CD8-positive, alpha-beta memory T cell (primary cell): ENCODE results near the gene TMEM134. TPM values are rescaled to one million over a fixed set of nuclear protein-coding genes. Genes with fewer than 3 reads are reported as not detected.

Experiments used
- CTCF ChIA-PET: fragments of 350-600 bp; sonication (Branson Sonifier 250); formaldehyde crosslinking; loops from one replicate; lab custom pipeline; 2021; ENCODE audit warnings: antibody characterized with exemption; lab: Charles Lee
- POLR2A ChIA-PET: fragments of 350-600 bp; sonication (Branson Sonifier 250); formaldehyde crosslinking; loops from one replicate; lab custom pipeline; 2021; ENCODE audit warnings: antibody characterized with exemption; lab: Charles Lee
- DNase-seq, 5 donors: peaks; one replicate each; pipeline versions ENCODE4 v3.0.0 to v3.0.0-alpha.2; 2020 to 2022; ENCODE audit warnings: mixed read lengths in 1 of 5
- H3K27ac ChIP-seq: one replicate; pipeline ENCODE4 v1.7.0; 2013; ENCODE audit warnings: low read depth, mild to moderate bottlenecking, low read length, moderate library complexity
- H3K27me3 ChIP-seq: 2 replicates; pipeline ENCODE4 v1.7.0; 2013; ENCODE audit warnings: low read length, mild to moderate bottlenecking; ENCODE audit not compliant: insufficient read depth, poor library complexity, severe bottlenecking
- H3K36me3 ChIP-seq: 2 replicates; pipeline ENCODE4 v1.7.0; 2013; ENCODE audit warnings: mild to moderate bottlenecking, low read length, moderate library complexity; ENCODE audit not compliant: insufficient read depth
- H3K4me1 ChIP-seq: 2 replicates; pipeline ENCODE4 v1.7.0; 2013; ENCODE audit warnings: mild to moderate bottlenecking, low read length, moderate library complexity; ENCODE audit not compliant: insufficient read depth
- H3K4me3 ChIP-seq: 2 replicates; pipeline ENCODE4 v1.7.0; 2013; ENCODE audit warnings: mild to moderate bottlenecking, low read length
- H3K9me3 ChIP-seq: 2 replicates; pipeline ENCODE4 v1.7.0; 2013; ENCODE audit warnings: mild to moderate bottlenecking, low read length
- H3K27ac Mint-ChIP-seq, 8 donors: one replicate each; pipeline ENCODE4 v1.8.0; 2020 to 2021; ENCODE audit warnings: mixed read lengths in 8 of 8, mild to moderate bottlenecking in 6 of 8, inconsistent platforms in 3 of 8, moderate library complexity in 3 of 8
- H3K27me3 Mint-ChIP-seq, 2 donors: one replicate each; pipeline ENCODE4 v1.8.0; 2020 to 2021; ENCODE audit warnings: mixed read lengths in 2 of 2, mild to moderate bottlenecking in 1 of 2, moderate library complexity in 1 of 2
- H3K36me3 Mint-ChIP-seq, 3 donors: one replicate each; pipeline ENCODE4 v1.8.0; 2020 to 2021; ENCODE audit warnings: mixed read lengths in 3 of 3, inconsistent platforms in 1 of 3, mild to moderate bottlenecking in 1 of 3
- H3K4me1 Mint-ChIP-seq, 3 donors: one replicate each; pipeline ENCODE4 v1.8.0; 2020 to 2021; ENCODE audit warnings: mixed read lengths in 3 of 3, inconsistent platforms in 1 of 3, mild to moderate bottlenecking in 1 of 3
- H3K4me3 Mint-ChIP-seq, 7 donors: one replicate each; pipeline ENCODE4 v1.8.0; 2020 to 2021; ENCODE audit warnings: mixed read lengths in 7 of 7, mild to moderate bottlenecking in 6 of 7, moderate library complexity in 4 of 7, inconsistent platforms in 2 of 7
- H3K9me3 Mint-ChIP-seq, 5 donors: one replicate each; pipeline ENCODE4 v1.8.0; 2020 to 2022; ENCODE audit warnings: mixed read lengths in 5 of 5, mild to moderate bottlenecking in 3 of 5, moderate library complexity in 2 of 5, inconsistent platforms in 1 of 5
- polyA plus RNA-seq: library from polyadenylated mRNA; unstranded; fragments of 300-500 nt; fragmentation: Illumina TruSeq; gene quantifications from one replicate; pipeline ENCODE4 v1.2.3, GENCODE V29; 2021
- total RNA-seq, 2 experiments: library from RNA; stranded (reverse); gene quantifications; one replicate each; pipeline ENCODE4 v1.2.3, GENCODE V29; 2021

Gene TMEM134
- total and polyA plus RNA-seq, 3 experiments from 2014 or later, result 49.6 to 152 (median 57.9) TPM

- ChIA-PET CTCF (interaction anchor here (0.6 to 5.5 kb wide), 21 partner anchors 10 to 150 kb away, joined by 3 to 59 read pairs (median 5); partner anchors contain the start of genes AIP, CLCF1, PITPNM1 and POLD4), POLR2A (interaction anchor here (0.5 to 10.1 kb wide), 21 partner anchors 10 to 199 kb away, joined by 3 to 203 read pairs (median 17); partner anchors contain the start of genes AIP, CARNS1, GPR152 and POLD4)
- H3K36me3 ChIP-seq, result peaks cover 11% of the 10 kb centered on the region
- Mint-ChIP-seq H3K4me3 (peak overlapping the region; percentile 96 to 99 (median 98)), H3K4me1 (peaks cover 46 to 78% (median 53%) of the 10 kb centered on the region in 3 donors), H3K36me3 (peaks cover 0 to 35% (median 4%) of the 10 kb centered on the region in 3 donors), H3K27me3 (peaks cover 0 to 1% of the 10 kb centered on the region in 2 donors), H3K9me3 (peaks cover 0 to 2% (median 0%) of the 10 kb centered on the region in 5 donors), H3K27ac (peak overlapping the region; percentile 93 to 99 (median 94))
- H3K4me3 ChIP-seq, result peak overlapping the region; percentile 95
- H3K9me3 ChIP-seq, result no peaks in the 10 kb centered on the region
- peaks cover 56% of the 10 kb centered on the region for H3K4me1 ChIP-seq
- DNase-seq, result peak; percentile 70 to 87 (median 76)
- H3K27me3 ChIP-seq, result no peaks in the 10 kb centered on the region
- H3K27ac ChIP-seq, result peak overlapping the region; percentile 79
Measured at GRCh38 chr11:67438158-67438902, 30.7 kb downstream of the TMEM134 start.

DNA sequence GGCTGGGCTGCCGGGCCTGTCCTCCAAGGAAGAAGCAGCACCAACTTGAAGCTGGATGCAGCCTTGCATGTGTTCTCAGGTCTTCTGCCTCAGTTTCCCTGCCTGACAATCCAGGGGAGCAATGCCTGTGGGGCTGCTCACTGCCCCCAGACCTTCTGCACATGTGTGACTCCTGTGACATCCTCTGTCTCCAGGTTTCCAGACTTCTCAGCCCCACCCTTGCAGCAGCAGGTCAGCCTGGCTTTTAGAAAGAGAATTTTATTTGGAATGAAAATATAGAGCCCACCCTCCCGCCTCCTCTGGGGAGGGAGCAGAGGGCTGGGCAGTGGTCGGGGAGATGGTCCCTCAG lies 31.3 kb downstream of the TMEM134 start:
- Mint-ChIP-seq H3K27me3 (peaks cover 0 to 1% of the 10 kb centered on the region in 2 donors), H3K4me1 (peaks cover 48 to 82% (median 56%) of the 10 kb centered on the region in 3 donors), H3K9me3 (peaks cover 0 to 2% (median 0%) of the 10 kb centered on the region in 5 donors), H3K27ac (peak overlapping the region; percentile 69 to 97 (median 93)), H3K36me3 (peaks cover 0 to 41% (median 4%) of the 10 kb centered on the region in 3 donors), H3K4me3 (peak overlapping the region; percentile 96 to 99 (median 98))
- peak overlapping the region; percentile 95 for H3K4me3 ChIP-seq
- DNase-seq, result no peak
- peaks cover 16% of the 10 kb centered on the region for H3K36me3 ChIP-seq
- peak overlapping the region; percentile 79 for H3K27ac ChIP-seq
- CTCF ChIA-PET, result interaction anchor here (0.6 to 5.5 kb wide), 24 partner anchors 8 to 149 kb away, joined by 3 to 59 read pairs (median 5); partner anchors contain the start of genes AIP, CLCF1, PITPNM1 and POLD4
- H3K9me3 ChIP-seq, result no peaks in the 10 kb centered on the region
- POLR2A ChIA-PET, result interaction anchor here (1.2 to 10.1 kb wide), 21 partner anchors 10 to 198 kb away, joined by 3 to 203 read pairs (median 17); partner anchors contain the start of genes AIP, CARNS1, GPR152 and PITPNM1
- no peaks in the 10 kb centered on the region for H3K27me3 ChIP-seq
- H3K4me1 ChIP-seq, result peaks cover 61% of the 10 kb centered on the region

DNA sequence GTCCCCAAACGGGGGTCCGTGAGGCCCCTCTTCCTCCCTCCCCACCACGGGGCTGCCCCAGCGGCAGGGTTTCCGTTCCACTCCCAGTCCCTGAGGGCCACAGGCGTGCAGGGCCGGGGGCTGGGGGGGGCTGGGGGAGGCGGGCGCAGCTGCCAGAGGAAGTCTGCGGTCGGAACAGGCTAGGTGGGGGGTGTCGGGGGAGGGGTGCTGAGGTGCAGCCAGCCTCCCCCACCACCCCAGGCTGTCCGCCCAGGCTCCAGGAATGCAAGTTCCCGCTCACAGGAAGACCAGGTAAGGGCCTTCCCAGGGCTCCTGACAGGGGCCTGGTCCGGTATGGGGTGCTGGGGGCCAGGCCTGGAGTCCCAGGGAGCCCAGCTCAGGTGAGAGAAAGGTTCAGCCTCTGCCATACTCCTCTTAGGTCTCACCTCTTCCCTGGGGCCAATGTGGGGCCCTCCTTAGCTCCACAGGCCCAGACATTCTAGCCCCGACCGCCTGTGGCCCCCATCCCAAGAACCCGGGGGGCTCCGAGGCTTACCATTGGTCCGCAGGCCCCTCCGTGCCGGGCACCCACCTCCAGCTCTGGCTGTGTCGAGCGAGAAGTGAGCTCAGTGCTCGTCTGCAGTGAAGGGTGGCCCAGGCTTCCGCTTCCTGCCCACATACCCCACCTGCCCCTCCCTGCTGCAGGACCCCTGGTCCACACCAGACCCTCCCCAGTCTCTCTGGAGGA lies 31.8 kb downstream of the TMEM134 start, which contains the start of gene PTPRCAP:
PTPRCAP (minus strand) TSS at position 601 of the 727 bp plus-strand sequence; CDS start at position 538, 63 bp downstream.
- peaks cover 66% of the 10 kb centered on the region for H3K4me1 ChIP-seq
- CTCF ChIA-PET, result interaction anchor here (0.6 to 5.5 kb wide), 26 partner anchors 8 to 149 kb away, joined by 3 to 59 read pairs (median 5); partner anchors contain the start of genes AIP, CLCF1, POLD4 and PPP1CA

DNA sequence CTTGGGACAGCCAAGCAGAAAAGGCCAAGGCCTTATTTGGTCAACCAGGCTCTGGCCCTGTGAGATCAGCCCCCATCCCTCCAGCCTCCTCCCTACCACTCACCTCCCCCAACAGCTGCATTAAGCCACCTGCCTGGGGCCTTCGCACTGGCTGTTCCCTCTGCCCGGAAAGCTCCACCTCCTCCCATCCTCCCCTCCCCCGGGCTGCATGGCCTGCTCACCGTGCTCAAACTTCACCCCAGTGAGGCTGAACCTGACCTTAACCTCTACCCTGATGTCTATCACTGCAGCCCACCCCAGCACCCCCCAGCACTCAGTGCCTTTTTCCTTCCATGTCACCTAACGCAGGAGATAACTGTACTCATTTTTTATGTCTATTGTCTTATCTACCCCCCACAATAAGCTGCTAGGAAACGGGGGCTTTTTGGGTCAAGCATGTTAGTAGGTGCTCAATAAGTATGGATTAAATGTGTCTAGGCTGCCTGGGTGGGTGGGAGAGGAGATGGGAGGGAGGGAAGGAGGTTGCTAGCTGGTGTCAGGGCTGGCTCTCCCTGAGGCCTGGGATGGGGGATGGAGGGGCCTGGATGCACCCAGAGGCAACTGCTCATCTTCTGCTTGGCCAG lies 32.5 kb downstream of the TMEM134 start:
- Histone ChIP-seq H3K27me3 (no peaks in the 10 kb centered on the region), H3K36me3 (peaks cover 23% of the 10 kb centered on the region), H3K4me3 (peak overlapping the region; percentile 95), H3K9me3 (no peaks in the 10 kb centered on the region), H3K4me1 (peaks cover 73% of the 10 kb centered on the region), H3K27ac (peak overlapping the region; percentile 59)
- Mint-ChIP-seq H3K4me1 (peaks cover 51 to 83% (median 56%) of the 10 kb centered on the region in 3 donors), H3K27me3 (peaks cover 0 to 1% of the 10 kb centered on the region in 2 donors), H3K4me3 (peak overlapping the region; percentile 96 to 99 (median 98)), H3K9me3 (no peaks in the 10 kb centered on the region), H3K27ac (peak overlapping the region; percentile 69 to 97 (median 94)), H3K36me3 (peaks cover 0 to 53% (median 6%) of the 10 kb centered on the region in 3 donors)
- POLR2A ChIA-PET, result interaction anchor here (1.2 to 10.1 kb wide), 21 partner anchors 9 to 165 kb away, joined by 3 to 203 read pairs (median 17); partner anchors contain the start of genes AIP, CARNS1, CDK2AP2 and GPR152
- CTCF ChIA-PET, result interaction anchor here (0.7 to 5.5 kb wide), 21 partner anchors 8 to 85 kb away, joined by 3 to 59 read pairs (median 5); partner anchors contain the start of genes AIP, PPP1CA, RAD9A and RPS6KB2
- peak; percentile 44 to 77 (median 48) for DNase-seq

More for the DNA sequence above, 31.8 kb downstream of the TMEM134 start, which contains the start of gene PTPRCAP:
- peaks cover 0 to 46% (median 4%) of the 10 kb centered on the region in 3 donors for H3K36me3 Mint-ChIP-seq
- peak within 1 kb of the TSS; percentile 79 for H3K27ac ChIP-seq
- H3K27ac Mint-ChIP-seq, result peak within 1 kb of the TSS; percentile 69 to 97 (median 94)
- H3K4me1 Mint-ChIP-seq, result peaks cover 49 to 82% (median 55%) of the 10 kb centered on the region in 3 donors
- no peaks in the 10 kb centered on the region for H3K9me3 ChIP-seq
- peaks cover 0 to 1% of the 10 kb centered on the region in 2 donors for H3K27me3 Mint-ChIP-seq
- H3K4me3 Mint-ChIP-seq, result peak within 1 kb of the TSS; percentile 96 to 99 (median 98)
- H3K36me3 ChIP-seq, result peaks cover 18% of the 10 kb centered on the region
- H3K9me3 Mint-ChIP-seq, result no peaks in the 10 kb centered on the region
- POLR2A ChIA-PET, result interaction anchor here (1.2 to 10.1 kb wide), 23 partner anchors 9 to 198 kb away, joined by 3 to 203 read pairs (median 15); partner anchors contain the start of genes AIP, CARNS1, CDK2AP2 and GPR152
- DNase-seq, result peak; percentile 73 to 91 (median 80)
- no peaks in the 10 kb centered on the region for H3K27me3 ChIP-seq
- H3K4me3 ChIP-seq, result peak within 1 kb of the TSS; percentile 95

DNA sequence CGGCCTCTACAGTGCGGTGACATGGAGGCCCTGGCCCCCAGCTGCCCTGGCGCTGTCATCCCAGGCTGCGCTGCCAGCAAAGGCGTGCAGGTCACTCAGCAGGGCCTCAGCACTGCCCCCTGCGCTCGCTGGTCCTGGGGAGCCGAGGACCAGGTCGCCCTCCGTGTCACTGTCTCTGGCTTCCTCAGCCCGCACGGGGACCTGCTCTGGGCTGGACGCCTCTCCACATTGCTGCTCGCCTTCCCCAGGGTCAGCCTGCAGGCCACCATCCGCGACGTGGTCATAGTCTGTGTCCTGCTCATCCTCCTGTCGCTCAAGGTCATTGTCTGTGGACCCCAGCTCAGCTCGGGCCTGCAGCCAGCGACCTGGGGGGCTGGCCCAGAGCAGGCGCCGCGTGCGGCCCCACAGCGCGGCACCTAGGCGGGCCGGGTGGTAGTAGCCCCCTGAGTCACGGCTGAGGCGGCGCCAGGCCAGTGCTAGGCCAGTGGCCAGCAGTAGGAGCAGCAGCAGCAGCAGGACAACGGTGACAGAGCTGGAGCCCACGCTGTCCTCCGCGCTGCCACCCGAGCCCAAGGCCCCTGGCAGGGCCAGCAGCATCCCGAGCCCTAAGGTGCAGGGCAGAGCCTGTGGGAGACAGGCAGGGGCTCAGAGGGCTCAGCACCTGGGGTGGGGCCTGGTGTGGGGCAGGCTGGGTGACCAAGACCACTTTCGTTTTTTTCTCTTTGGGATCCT lies 33.2 kb downstream of the TMEM134 start:
- DNase-seq, result peak in 1 of 5 donors; percentile 37
- peaks cover 25% of the 10 kb centered on the region for H3K36me3 ChIP-seq
- H3K27ac ChIP-seq, result peak overlapping the region; percentile 59
- H3K36me3 Mint-ChIP-seq, result peaks cover 0 to 57% (median 6%) of the 10 kb centered on the region in 3 donors
- H3K4me1 Mint-ChIP-seq, result peaks cover 52 to 83% (median 53%) of the 10 kb centered on the region in 3 donors
- no peaks in the 10 kb centered on the region for H3K9me3 ChIP-seq
- peaks cover 70% of the 10 kb centered on the region for H3K4me1 ChIP-seq
- peak overlapping the region; percentile 88 to 97 (median 95) for H3K27ac Mint-ChIP-seq
- H3K4me3 ChIP-seq, result peak overlapping the region; percentile 95
- peaks cover 0 to 1% of the 10 kb centered on the region in 2 donors for H3K27me3 Mint-ChIP-seq
- H3K9me3 Mint-ChIP-seq, result no peaks in the 10 kb centered on the region
- H3K27me3 ChIP-seq, result no peaks in the 10 kb centered on the region
- POLR2A ChIA-PET, result interaction anchor here (1.2 to 10.1 kb wide), 14 partner anchors 8 to 72 kb away, joined by 5 to 203 read pairs (median 28); partner anchors contain the start of genes AIP, CDK2AP2, GPR152 and PITPNM1
- H3K4me3 Mint-ChIP-seq, result peak overlapping the region; percentile 96 to 99 (median 98)
- CTCF ChIA-PET, result interaction anchor here (0.7 to 5.5 kb wide), 13 partner anchors 7 to 80 kb away, joined by 3 to 59 read pairs (median 6); partner anchors contain the start of genes AIP, PPP1CA, RAD9A and RPS6KB2

DNA sequence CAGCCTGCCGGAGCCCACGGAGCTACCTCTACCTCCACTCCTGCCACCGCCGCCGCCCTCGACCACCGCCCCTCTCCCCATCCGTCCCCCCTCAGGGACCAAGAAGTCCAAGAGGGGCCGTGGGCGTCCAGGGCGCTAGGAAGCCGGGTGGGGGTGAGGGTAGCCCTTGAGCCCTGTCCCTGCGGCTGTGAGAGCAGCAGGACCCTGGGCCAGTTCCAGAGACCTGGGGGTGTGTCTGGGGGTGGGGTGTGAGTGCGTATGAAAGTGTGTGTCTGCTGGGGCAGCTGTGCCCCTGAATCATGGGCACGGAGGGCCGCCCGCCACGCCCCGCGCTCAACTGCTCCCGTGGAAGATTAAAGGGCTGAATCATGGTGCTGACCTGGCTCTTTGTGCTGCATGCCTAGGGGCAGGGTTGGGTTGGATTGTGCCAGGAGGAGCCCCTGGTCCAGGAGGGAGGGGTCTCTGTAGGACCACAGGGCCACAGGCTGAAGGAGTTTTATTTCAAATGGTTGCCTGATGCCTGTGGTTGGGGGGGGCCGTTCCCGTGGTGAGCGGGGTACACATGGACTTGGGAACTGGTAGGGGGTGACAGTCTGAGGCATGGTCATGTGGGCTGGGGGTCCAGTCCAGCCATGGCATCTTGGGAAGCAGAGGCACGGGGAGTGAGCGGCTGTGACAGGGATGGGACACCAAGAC lies 33.9 kb downstream of the TMEM134 start:
- peak overlapping the region; percentile 95 for H3K4me3 ChIP-seq
- H3K4me1 Mint-ChIP-seq, result peaks cover 46 to 81% (median 48%) of the 10 kb centered on the region in 3 donors
- peak in 3 of 5 donors; percentile 11 to 34 (median 23) for DNase-seq
- peak overlapping the region; percentile 86 to 98 (median 94) for H3K27ac Mint-ChIP-seq
- ChIA-PET POLR2A (interaction anchor here (0.9 to 10.1 kb wide), 13 partner anchors 15 to 49 kb away, joined by 4 to 203 read pairs (median 27); partner anchors contain the start of genes AIP, PPP1CA, RAD9A and TBC1D10C), CTCF (interaction anchor here (0.8 to 4.5 kb wide), 4 partner anchors 27 to 34 kb away, joined by 3 to 23 read pairs (median 5); partner anchors contain the start of genes PPP1CA and TBC1D10C)
- no peaks in the 10 kb centered on the region for H3K27me3 ChIP-seq
- no peaks in the 10 kb centered on the region for H3K9me3 Mint-ChIP-seq
- peaks cover 0 to 1% of the 10 kb centered on the region in 2 donors for H3K27me3 Mint-ChIP-seq
- no peaks in the 10 kb centered on the region for H3K9me3 ChIP-seq
- H3K4me1 ChIP-seq, result peaks cover 63% of the 10 kb centered on the region
- H3K27ac ChIP-seq, result peak overlapping the region; percentile 59
- H3K4me3 Mint-ChIP-seq, result peak overlapping the region; percentile 96 to 99 (median 98)
- H3K36me3 Mint-ChIP-seq, result peaks cover 0 to 61% (median 6%) of the 10 kb centered on the region in 3 donors
- H3K36me3 ChIP-seq, result peaks cover 25% of the 10 kb centered on the region
